ENCODE data around the gene CHD5. TPM values are rescaled to one million over a fixed set of nuclear protein-coding genes. Genes with fewer than 3 reads are reported as not detected.

The CHD5 gene
- total RNA-seq, 1 experiment from 2014 or later = 62.9 TPM

DNA sequence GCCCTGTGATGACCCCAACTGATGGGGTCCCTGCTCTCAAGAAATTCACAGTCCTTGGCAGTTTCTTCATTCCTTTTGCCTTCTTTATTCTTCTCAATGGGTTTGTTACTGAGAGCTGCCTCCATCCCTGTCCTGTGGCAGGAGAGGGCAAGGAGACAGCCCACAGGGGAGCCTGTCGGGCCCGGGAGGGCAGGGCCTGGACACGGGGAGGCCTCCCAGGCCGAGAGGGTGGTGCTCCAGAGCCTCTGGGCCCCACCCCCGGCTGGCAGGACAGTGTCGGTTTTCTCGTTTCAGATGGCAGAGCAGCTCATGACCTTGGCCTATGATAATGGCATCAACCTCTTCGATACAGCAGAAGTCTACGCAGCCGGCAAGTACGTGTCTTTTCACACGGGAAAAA is 98.2 kb downstream of the CHD5 start:
- no peaks in the 10 kb centered on the region for H3K27me3 ChIP-seq (ENCODE audit: control insufficient read depth, insufficient read depth, low read length)

DNA sequence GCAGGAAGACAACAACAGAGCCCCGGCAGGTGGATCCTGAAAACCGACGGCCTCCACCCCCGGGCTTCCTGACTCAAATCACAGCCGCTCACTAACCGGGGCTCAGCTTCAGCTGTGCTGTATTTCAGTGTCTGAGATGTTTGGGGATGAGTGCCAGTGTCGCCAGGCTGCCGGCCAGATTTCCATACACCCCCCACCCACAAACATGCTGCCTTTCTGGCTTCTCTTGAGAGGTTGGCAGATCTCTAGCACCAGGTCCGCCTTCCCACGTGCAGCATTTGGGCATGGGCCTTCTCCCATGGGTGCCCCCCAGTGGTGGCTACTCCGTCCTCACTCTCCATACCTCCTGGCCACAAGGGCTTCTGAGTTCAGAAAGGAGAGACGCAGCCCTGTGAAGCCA is 99.7 kb downstream of the CHD5 start:
- no peaks in the 10 kb centered on the region for H3K9me3 ChIP-seq (ENCODE audit: control insufficient read depth, insufficient read depth, low read depth, low read length)
- POLR2A ChIA-PET = no interaction called here
- H3K27ac ChIP-seq (ENCODE audit: low read length) = no peak overlapping the region
- intact Hi-C loops (cut with micrococcal nuclease; ENCODE audit: unreplicated experiment) (no loop called here), in situ Hi-C loops (cut with HindIII; ENCODE audit: low pct_unique_long_range_greater_than_20kb, low sequenced_read_pairs) (no loop called here)
- no peaks in the 10 kb centered on the region for H3K36me3 ChIP-seq (ENCODE audit: control insufficient read depth, insufficient read depth, low read length)
- H3K27me3 ChIP-seq (ENCODE audit: control insufficient read depth, insufficient read depth, low read length) = no peaks in the 10 kb centered on the region
- CTCF ChIA-PET = interaction anchor here (0.7 kb wide), 1 partner anchor 46 kb away, joined by 4 read pairs; no protein-coding TSS in a partner anchor
- H3K4me3 ChIP-seq (ENCODE audit: low read depth in 2 of 2, low read length in 2 of 2) = no peak overlapping the region
- H3K4me1 ChIP-seq (ENCODE audit: control insufficient read depth, insufficient read depth, low read length) = no peaks in the 10 kb centered on the region
- TF ChIP-seq SIN3A (IDR thresholded peaks at IDR 0.05; ENCODE audit: borderline replicate concordance, insufficient read depth, low read depth, low read length) = no peak
- DNase-seq (ENCODE audit: low read depth, low spot score) = no peak
- no TSS peak for BruUV-seq (replicated peaks)
- ATAC-seq = peak; percentile 67; the same call in 1 of the 2 replicates

More for the DNA sequence above, 98.2 kb downstream of the CHD5 start:
- Histone ChIP-seq H3K4me1 (ENCODE audit: control insufficient read depth, insufficient read depth, low read length) (no peaks in the 10 kb centered on the region), H3K4me3 (ENCODE audit: low read depth in 2 of 2, low read length in 2 of 2) (no peak overlapping the region), H3K27ac (ENCODE audit: low read length) (no peak overlapping the region), H3K36me3 (ENCODE audit: control insufficient read depth, insufficient read depth, low read length) (no peaks in the 10 kb centered on the region), H3K9me3 (ENCODE audit: control insufficient read depth, insufficient read depth, low read depth, low read length) (no peaks in the 10 kb centered on the region)
- BruUV-seq (replicated peaks) = no TSS peak
- intact Hi-C loops (cut with micrococcal nuclease; ENCODE audit: unreplicated experiment) = no loop called here
- CTCF ChIA-PET = interaction anchor here (1.4 kb wide), 2 partner anchors 29 to 57 kb away, joined by 4 to 5 read pairs; no protein-coding TSS in a partner anchor
- POLR2A ChIA-PET = interaction anchor here (0.6 kb wide), 1 partner anchor 91 kb away, joined by 14 read pairs; no protein-coding TSS in a partner anchor
- TF ChIP-seq POLR2AphosphoS5 (IDR thresholded peaks at IDR 0.05; ENCODE audit: low read depth, low read length) (no peak), TCF7L2 (IDR thresholded peaks at IDR 0.05; ENCODE audit: low read depth, low read length) (no peak), SIN3A (IDR thresholded peaks at IDR 0.05; ENCODE audit: borderline replicate concordance, insufficient read depth, low read depth, low read length) (no peak)
- TF ChIP-seq, protein P1, sequence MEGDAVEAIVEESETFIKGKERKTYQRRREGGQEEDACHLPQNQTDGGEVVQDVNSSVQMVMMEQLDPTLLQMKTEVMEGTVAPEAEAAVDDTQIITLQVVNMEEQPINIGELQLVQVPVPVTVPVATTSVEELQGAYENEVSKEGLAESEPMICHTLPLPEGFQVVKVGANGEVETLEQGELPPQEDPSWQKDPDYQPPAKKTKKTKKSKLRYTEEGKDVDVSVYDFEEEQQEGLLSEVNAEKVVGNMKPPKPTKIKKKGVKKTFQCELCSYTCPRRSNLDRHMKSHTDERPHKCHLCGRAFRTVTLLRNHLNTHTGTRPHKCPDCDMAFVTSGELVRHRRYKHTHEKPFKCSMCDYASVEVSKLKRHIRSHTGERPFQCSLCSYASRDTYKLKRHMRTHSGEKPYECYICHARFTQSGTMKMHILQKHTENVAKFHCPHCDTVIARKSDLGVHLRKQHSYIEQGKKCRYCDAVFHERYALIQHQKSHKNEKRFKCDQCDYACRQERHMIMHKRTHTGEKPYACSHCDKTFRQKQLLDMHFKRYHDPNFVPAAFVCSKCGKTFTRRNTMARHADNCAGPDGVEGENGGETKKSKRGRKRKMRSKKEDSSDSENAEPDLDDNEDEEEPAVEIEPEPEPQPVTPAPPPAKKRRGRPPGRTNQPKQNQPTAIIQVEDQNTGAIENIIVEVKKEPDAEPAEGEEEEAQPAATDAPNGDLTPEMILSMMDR (IDR thresholded peaks at IDR 0.05) = no peak
- TF ChIP-seq, protein P2, sequence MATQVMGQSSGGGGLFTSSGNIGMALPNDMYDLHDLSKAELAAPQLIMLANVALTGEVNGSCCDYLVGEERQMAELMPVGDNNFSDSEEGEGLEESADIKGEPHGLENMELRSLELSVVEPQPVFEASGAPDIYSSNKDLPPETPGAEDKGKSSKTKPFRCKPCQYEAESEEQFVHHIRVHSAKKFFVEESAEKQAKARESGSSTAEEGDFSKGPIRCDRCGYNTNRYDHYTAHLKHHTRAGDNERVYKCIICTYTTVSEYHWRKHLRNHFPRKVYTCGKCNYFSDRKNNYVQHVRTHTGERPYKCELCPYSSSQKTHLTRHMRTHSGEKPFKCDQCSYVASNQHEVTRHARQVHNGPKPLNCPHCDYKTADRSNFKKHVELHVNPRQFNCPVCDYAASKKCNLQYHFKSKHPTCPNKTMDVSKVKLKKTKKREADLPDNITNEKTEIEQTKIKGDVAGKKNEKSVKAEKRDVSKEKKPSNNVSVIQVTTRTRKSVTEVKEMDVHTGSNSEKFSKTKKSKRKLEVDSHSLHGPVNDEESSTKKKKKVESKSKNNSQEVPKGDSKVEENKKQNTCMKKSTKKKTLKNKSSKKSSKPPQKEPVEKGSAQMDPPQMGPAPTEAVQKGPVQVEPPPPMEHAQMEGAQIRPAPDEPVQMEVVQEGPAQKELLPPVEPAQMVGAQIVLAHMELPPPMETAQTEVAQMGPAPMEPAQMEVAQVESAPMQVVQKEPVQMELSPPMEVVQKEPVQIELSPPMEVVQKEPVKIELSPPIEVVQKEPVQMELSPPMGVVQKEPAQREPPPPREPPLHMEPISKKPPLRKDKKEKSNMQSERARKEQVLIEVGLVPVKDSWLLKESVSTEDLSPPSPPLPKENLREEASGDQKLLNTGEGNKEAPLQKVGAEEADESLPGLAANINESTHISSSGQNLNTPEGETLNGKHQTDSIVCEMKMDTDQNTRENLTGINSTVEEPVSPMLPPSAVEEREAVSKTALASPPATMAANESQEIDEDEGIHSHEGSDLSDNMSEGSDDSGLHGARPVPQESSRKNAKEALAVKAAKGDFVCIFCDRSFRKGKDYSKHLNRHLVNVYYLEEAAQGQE (IDR thresholded peaks at IDR 0.05; ENCODE audit: insufficient read depth in 1 of 2, low read depth in 2 of 2, low read length in 1 of 2) = no peak
- DNase-seq (ENCODE audit: low read depth, low spot score) (no peak), ATAC-seq (no peak)
- in situ Hi-C loops (cut with HindIII; ENCODE audit: low pct_unique_long_range_greater_than_20kb, low sequenced_read_pairs) = no loop called here

DNA sequence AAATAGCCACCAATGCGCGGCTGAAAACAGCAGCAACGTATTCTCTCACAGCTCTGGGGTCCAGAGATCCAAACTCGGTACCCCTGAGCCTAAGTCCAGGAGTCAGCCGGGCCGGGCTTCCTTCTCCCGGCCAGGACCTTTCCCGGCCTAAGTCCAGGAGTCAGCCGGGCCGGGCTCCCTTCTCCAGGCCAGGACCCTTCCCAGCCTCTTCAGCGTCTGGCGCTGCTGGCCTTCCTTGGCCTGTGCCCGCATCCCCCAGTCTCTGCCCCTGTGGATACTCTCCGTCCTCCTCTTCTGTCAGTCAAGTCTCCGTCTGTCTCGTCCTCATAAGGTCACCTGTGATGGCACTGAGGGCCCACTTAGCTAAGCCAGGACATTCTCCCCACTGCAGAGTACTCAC is 102.2 kb downstream of the CHD5 start:
- Histone ChIP-seq H3K27me3 (ENCODE audit: control insufficient read depth, insufficient read depth, low read length) (no peaks in the 10 kb centered on the region), H3K36me3 (ENCODE audit: control insufficient read depth, insufficient read depth, low read length) (no peaks in the 10 kb centered on the region), H3K4me3 (ENCODE audit: low read depth in 2 of 2, low read length in 2 of 2) (no peak overlapping the region), H3K9me3 (ENCODE audit: control insufficient read depth, insufficient read depth, low read depth, low read length) (no peaks in the 10 kb centered on the region), H3K4me1 (ENCODE audit: control insufficient read depth, insufficient read depth, low read length) (no peaks in the 10 kb centered on the region), H3K27ac (ENCODE audit: low read length) (no peak overlapping the region)
- intact Hi-C loops (cut with micrococcal nuclease; ENCODE audit: unreplicated experiment) = no loop called here
- no TSS peak for BruUV-seq (replicated peaks)
- in situ Hi-C loops (cut with HindIII; ENCODE audit: low pct_unique_long_range_greater_than_20kb, low sequenced_read_pairs) = no loop called here
- POLR2A ChIA-PET = no interaction called here
- DNase-seq (ENCODE audit: low read depth, low spot score) = no peak
- no peak for ATAC-seq
- CTCF ChIA-PET = no interaction called here
- TF ChIP-seq SIN3A (IDR thresholded peaks at IDR 0.05; ENCODE audit: borderline replicate concordance, insufficient read depth, low read depth, low read length) (no peak), TCF7L2 (IDR thresholded peaks at IDR 0.05; ENCODE audit: low read depth, low read length) (no peak), POLR2AphosphoS5 (IDR thresholded peaks at IDR 0.05; ENCODE audit: low read depth, low read length) (no peak)
- TF ChIP-seq, protein P2 (IDR thresholded peaks at IDR 0.05; ENCODE audit: insufficient read depth in 1 of 2, low read depth in 2 of 2, low read length in 1 of 2) = no peak
- TF ChIP-seq, protein P1 (IDR thresholded peaks at IDR 0.05) = no peak
